ENCODE measurements around the gene CEBPZ.

CEBPZ gene

DNA sequence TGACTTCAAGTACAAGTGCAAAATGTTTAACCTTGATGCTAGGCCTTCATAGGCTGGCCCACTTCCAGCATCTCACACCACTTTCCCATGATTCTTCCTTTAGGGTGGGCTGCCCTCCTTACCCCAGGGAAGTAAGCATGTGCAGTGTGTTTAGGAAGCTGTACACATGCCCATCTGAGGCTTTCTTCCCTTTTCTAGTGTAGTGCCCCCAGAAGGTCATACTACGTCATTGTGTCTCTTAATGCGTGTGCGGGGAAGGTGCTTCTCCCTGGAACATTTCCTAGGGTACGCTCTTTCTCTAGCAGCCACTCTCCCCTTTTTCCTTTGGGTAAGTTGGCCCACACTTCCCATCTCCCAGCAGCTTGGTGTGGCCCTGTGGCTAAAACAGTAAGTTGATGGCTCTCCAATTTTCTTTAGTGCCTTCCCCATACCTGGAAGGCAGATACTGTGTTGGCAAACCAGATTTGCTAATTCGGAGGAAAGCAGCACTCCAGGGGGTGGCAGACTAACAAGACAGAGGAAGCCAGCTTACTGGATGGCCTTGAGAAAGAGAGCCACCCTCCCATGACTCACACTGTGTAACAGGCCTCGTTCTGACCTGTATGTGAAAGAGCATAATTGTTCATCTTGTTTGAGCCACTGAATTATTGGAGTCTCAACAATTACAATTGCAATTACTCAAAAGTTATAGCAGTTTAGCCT lies 41.8 kb downstream of the CEBPZ start:
- H3K27me3 Mint-ChIP-seq, result no peaks in the 10 kb centered on the region
- ATAC-seq (replicated peaks; ENCODE audit: extremely low read depth, poor library complexity, severe bottlenecking) (no peak), DNase-seq (ENCODE audit: low spot score in 2 of 2) (no peak)
- H3K9me3 Mint-ChIP-seq, result no peaks in the 10 kb centered on the region
- no peak overlapping the region for H3K27ac Mint-ChIP-seq (ENCODE audit: low read depth)
- H3K4me1 Mint-ChIP-seq, result no peaks in the 10 kb centered on the region
- H3K4me3 Mint-ChIP-seq, result no peak overlapping the region
- H3K36me3 Mint-ChIP-seq (ENCODE audit: insufficient read depth), result no peaks in the 10 kb centered on the region

GRCh38 chr2:37188570-37188969 lies 42.8 kb downstream of the CEBPZ start, which contains the start of gene SULT6B1:
TSS of gene SULT6B1 (minus strand) at chr2:37188670. CDS start at chr2:37188640, 30 bp downstream.
- DNase-seq (ENCODE audit: low spot score in 2 of 2) (no peak), ATAC-seq (replicated peaks; ENCODE audit: extremely low read depth, poor library complexity, severe bottlenecking) (no peak)
- Mint-ChIP-seq H3K36me3 (ENCODE audit: insufficient read depth) (no peaks in the 10 kb centered on the region), H3K9me3 (no peaks in the 10 kb centered on the region), H3K27ac (ENCODE audit: low read depth) (no peak within 1 kb of the TSS), H3K27me3 (no peaks in the 10 kb centered on the region), H3K4me3 (no peak within 1 kb of the TSS), H3K4me1 (no peaks in the 10 kb centered on the region)

GRCh38 chr2:37181726-37182684 lies 49.4 kb downstream of the CEBPZ start:
- no peak overlapping the region for H3K27ac Mint-ChIP-seq (ENCODE audit: low read depth)
- DNase-seq (ENCODE audit: low spot score in 2 of 2) (no peak), ATAC-seq (replicated peaks; ENCODE audit: extremely low read depth, poor library complexity, severe bottlenecking) (no peak)
- H3K9me3 Mint-ChIP-seq, result no peaks in the 10 kb centered on the region
- H3K4me1 Mint-ChIP-seq, result no peaks in the 10 kb centered on the region
- no peaks in the 10 kb centered on the region for H3K36me3 Mint-ChIP-seq (ENCODE audit: insufficient read depth)
- peaks cover 18% of the 10 kb centered on the region for H3K27me3 Mint-ChIP-seq
- no peak overlapping the region for H3K4me3 Mint-ChIP-seq

GRCh38 chr2:37180640-37181039 lies 50.8 kb downstream of the CEBPZ start:
- H3K4me1 Mint-ChIP-seq, result no peaks in the 10 kb centered on the region

DNA sequence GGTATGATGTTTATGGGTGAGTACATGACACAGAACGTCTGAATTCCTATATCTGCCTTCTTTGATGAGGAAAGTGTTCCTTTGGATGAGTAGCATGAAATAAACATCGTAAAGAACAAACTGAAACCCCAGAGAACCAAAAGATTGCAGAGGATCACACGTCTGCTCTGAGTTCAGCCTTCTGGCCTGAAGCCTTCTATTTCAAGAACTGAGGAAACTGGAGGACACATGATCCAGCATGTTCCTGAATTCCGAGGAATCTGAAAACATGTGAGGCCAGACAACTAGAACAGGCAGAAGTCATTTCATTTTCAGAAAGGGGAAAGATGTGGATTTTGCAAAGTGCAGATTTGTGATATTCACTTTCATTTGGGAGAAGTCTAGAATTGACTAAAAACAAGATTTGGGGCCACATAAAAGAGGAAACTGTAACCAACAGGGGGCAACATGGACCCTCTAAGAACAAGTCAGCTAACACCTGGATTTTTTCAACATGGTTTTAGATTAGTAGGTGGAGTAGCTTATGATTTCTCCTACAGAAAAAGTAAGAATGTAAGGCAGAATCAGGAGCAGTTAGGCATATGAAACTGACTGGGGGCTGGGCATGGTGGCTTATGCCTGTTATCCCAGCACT lies 51.3 kb downstream of the CEBPZ start:
- Mint-ChIP-seq H3K27me3 (peaks cover 18% of the 10 kb centered on the region), H3K36me3 (ENCODE audit: insufficient read depth) (no peaks in the 10 kb centered on the region), H3K27ac (ENCODE audit: low read depth) (no peak overlapping the region), H3K4me1 (no peaks in the 10 kb centered on the region), H3K4me3 (no peak overlapping the region), H3K9me3 (no peaks in the 10 kb centered on the region)
- ATAC-seq (replicated peaks; ENCODE audit: extremely low read depth, poor library complexity, severe bottlenecking) (no peak), DNase-seq (ENCODE audit: low spot score in 2 of 2) (no peak)

More at GRCh38 chr2:37180640-37181039, 50.8 kb downstream of the CEBPZ start:
- no peak for DNase-seq (ENCODE audit: low spot score in 2 of 2)
- H3K4me3 Mint-ChIP-seq, result no peak overlapping the region
- no peaks in the 10 kb centered on the region for H3K36me3 Mint-ChIP-seq (ENCODE audit: insufficient read depth)
- H3K27ac Mint-ChIP-seq (ENCODE audit: low read depth), result no peak overlapping the region
- H3K27me3 Mint-ChIP-seq, result peaks cover 18% of the 10 kb centered on the region
- no peaks in the 10 kb centered on the region for H3K9me3 Mint-ChIP-seq
- no peak for ATAC-seq (replicated peaks; ENCODE audit: extremely low read depth, poor library complexity, severe bottlenecking)

- no peak overlapping the region for H3K27ac Mint-ChIP-seq (ENCODE audit: low read depth)
- no peaks in the 10 kb centered on the region for H3K4me1 Mint-ChIP-seq
- H3K27me3 Mint-ChIP-seq, result no peaks in the 10 kb centered on the region
- no peaks in the 10 kb centered on the region for H3K9me3 Mint-ChIP-seq
- no peak for DNase-seq (ENCODE audit: low spot score in 2 of 2)
- no peak for ATAC-seq (replicated peaks; ENCODE audit: extremely low read depth, poor library complexity, severe bottlenecking)
- H3K4me3 Mint-ChIP-seq, result no peak overlapping the region
- peaks cover 1% of the 10 kb centered on the region for H3K36me3 Mint-ChIP-seq (ENCODE audit: insufficient read depth)
Measured at GRCh38 chr2:37173741-37174140, 57.7 kb downstream of the CEBPZ start.

DNA sequence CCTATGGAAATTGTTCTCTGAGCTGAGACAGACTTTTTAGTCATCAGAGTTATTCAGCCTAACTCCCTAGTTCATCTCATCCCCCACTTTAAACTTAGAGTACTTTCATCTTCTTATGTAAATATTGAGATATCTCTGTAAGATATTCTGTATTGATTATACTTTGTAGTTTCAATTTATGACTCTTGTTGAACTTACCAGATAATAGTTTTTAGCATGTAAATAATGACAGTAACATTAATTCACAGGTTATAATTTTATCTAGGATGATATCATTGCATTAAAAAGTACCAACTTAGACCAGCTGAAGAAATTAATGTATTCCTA lies 59.8 kb downstream of the CEBPZ start:
- ATAC-seq (replicated peaks; ENCODE audit: extremely low read depth, poor library complexity, severe bottlenecking) (no peak), DNase-seq (ENCODE audit: low spot score in 2 of 2) (no peak)
- H3K36me3 Mint-ChIP-seq (ENCODE audit: insufficient read depth), result peaks cover 3% of the 10 kb centered on the region
- no peak overlapping the region for H3K27ac Mint-ChIP-seq (ENCODE audit: low read depth)
- no peaks in the 10 kb centered on the region for H3K4me1 Mint-ChIP-seq
- H3K27me3 Mint-ChIP-seq, result no peaks in the 10 kb centered on the region
- no peak overlapping the region for H3K4me3 Mint-ChIP-seq
- no peaks in the 10 kb centered on the region for H3K9me3 Mint-ChIP-seq

DNA sequence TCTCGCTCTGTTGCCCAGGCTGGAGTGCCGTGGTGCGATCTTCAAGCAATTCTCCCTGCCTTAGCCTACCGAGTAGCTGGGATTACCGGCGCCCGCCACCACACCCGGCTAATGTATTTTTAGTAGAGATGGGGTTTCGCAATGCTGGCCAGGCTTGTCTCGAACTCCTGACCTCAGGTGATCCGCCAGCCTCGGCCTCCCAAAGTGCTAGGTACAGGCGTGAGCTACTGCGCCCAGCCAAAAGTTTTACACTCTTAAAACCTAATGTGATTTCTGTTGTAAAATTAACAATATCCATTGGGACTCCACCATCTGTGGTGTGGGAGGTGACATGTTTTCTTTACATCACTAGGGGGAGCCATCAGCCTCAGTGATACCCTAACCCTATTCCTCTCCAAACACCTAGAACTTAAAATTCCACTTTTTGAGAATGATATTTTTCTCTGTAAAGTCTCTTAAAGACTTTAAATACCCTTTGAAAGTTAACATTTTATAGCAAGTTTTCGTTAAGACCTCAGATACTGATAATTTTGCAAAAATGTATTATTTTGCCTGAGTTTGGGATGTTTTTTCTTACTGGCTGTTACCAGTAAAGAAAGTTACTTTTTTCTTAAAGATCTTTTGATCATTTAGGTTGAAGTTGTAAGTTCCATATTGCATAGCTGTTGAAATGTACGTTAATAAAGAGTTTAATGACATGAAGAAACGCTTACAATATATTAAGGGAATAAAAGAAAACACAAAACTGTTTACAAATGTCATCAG lies 63.0 kb downstream of the CEBPZ start:
- ATAC-seq (replicated peaks; ENCODE audit: extremely low read depth, poor library complexity, severe bottlenecking) (peak; percentile 65), DNase-seq (ENCODE audit: low spot score in 2 of 2) (no peak)
- H3K27ac Mint-ChIP-seq (ENCODE audit: low read depth), result no peak overlapping the region
- H3K36me3 Mint-ChIP-seq (ENCODE audit: insufficient read depth), result peaks cover 4% of the 10 kb centered on the region
- H3K4me3 Mint-ChIP-seq, result no peak overlapping the region
- peaks cover 6% of the 10 kb centered on the region for H3K9me3 Mint-ChIP-seq
- H3K4me1 Mint-ChIP-seq, result no peaks in the 10 kb centered on the region
- no peaks in the 10 kb centered on the region for H3K27me3 Mint-ChIP-seq

GRCh38 chr2:37167636-37168180 lies 63.7 kb downstream of the CEBPZ start:
- H3K9me3 Mint-ChIP-seq, result peaks cover 6% of the 10 kb centered on the region
- H3K4me3 Mint-ChIP-seq, result no peak overlapping the region
- DNase-seq (ENCODE audit: low spot score in 2 of 2) (no peak), ATAC-seq (replicated peaks; ENCODE audit: extremely low read depth, poor library complexity, severe bottlenecking) (no peak)
- H3K27ac Mint-ChIP-seq (ENCODE audit: low read depth), result no peak overlapping the region
- H3K36me3 Mint-ChIP-seq (ENCODE audit: insufficient read depth), result peaks cover 4% of the 10 kb centered on the region
- H3K27me3 Mint-ChIP-seq, result no peaks in the 10 kb centered on the region
- no peaks in the 10 kb centered on the region for H3K4me1 Mint-ChIP-seq

- H3K36me3 Mint-ChIP-seq (ENCODE audit: insufficient read depth), result peaks cover 3% of the 10 kb centered on the region
- no peaks in the 10 kb centered on the region for H3K27me3 Mint-ChIP-seq
Measured at GRCh38 chr2:37164757-37165156, 66.6 kb downstream of the CEBPZ start.

DNA sequence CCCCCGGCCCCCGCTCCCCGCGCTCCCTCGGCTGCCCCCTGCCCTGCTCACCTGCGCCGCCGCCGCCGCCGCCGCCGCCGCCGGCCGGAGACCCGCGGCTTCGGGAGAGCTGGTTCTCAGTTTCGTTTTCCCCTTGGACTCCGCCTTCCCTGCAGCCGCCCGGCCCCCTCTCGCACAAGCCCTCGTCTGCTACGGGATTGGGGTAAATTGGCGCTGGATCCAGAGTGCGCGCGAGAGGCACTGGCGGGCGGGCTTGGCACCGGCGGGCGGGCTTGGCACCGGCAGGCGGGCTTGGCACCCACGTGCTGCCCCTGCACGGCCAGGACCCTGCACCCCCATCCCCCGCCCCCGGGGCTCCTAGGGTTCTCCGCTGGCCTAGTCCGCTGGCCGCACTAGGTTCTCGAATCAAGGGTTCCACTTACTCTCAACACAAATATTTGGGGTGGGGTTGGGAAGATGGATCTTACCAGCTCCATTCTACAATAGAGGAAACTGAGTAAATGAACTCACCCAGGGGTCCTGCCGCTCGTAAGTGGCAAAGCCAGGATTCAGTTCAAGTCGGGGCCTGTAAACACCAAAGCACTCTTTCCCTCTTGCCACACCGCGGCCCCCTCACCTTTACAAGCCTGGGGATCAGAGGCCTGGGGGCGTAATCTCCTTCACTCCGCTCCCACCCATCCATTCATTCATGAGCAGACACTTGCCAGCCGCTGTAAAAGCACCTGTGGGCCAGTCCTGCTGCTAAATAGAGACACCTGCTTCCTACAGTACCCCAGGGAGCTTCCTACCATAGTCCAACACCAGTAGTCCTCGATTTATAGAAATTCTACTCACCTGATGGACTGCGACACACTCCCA lies 74.3 kb downstream of the CEBPZ start, which contains the start of gene EIF2AK2:
Gene EIF2AK2, minus strand, starts transcription at position 124 of the 858 bp plus-strand sequence. CDS start 9,174 bp downstream, outside the sequence.
- DNase-seq (ENCODE audit: low spot score in 2 of 2) (peak; percentile 67 to 79), ATAC-seq (replicated peaks; ENCODE audit: extremely low read depth, poor library complexity, severe bottlenecking) (peak; percentile 98)
- peak within 1 kb of the TSS; percentile 89 for H3K4me3 Mint-ChIP-seq
- peaks cover 6% of the 10 kb centered on the region for H3K9me3 Mint-ChIP-seq
- peak within 1 kb of the TSS; percentile 94 for H3K27ac Mint-ChIP-seq (ENCODE audit: low read depth)
- no peaks in the 10 kb centered on the region for H3K27me3 Mint-ChIP-seq
- peaks cover 44% of the 10 kb centered on the region for H3K4me1 Mint-ChIP-seq
- H3K36me3 Mint-ChIP-seq (ENCODE audit: insufficient read depth), result peaks cover 9% of the 10 kb centered on the region

More at GRCh38 chr2:37164757-37165156, 66.6 kb downstream of the CEBPZ start:
- ATAC-seq (replicated peaks; ENCODE audit: extremely low read depth, poor library complexity, severe bottlenecking) (no peak), DNase-seq (ENCODE audit: low spot score in 2 of 2) (no peak)
- H3K4me3 Mint-ChIP-seq, result no peak overlapping the region
- peaks cover 6% of the 10 kb centered on the region for H3K9me3 Mint-ChIP-seq
- H3K4me1 Mint-ChIP-seq, result no peaks in the 10 kb centered on the region
- no peak overlapping the region for H3K27ac Mint-ChIP-seq (ENCODE audit: low read depth)

Measured in central memory CD8-positive, alpha-beta T cell (primary cell).